SK-N-SH (cell line): ENCODE data around the gene EPHX1. TPM values are rescaled to one million over a fixed set of nuclear protein-coding genes. Genes with fewer than 3 reads are reported as not detected.

Source experiments
- CTCF ChIA-PET: fragments of 300-600, 350-600 bp; formaldehyde crosslinking; extraction: SDS; loops from one replicate; lab custom pipeline; 2021; lab: Yijun Ruan, JAX
- POLR2A ChIA-PET: fragments of 350-600 bp; sonication (Branson Sonifier 250); formaldehyde crosslinking; extraction: SDS; loops from one replicate; lab custom pipeline; 2020; ENCODE audit warnings: antibody characterized with exemption, inconsistent platforms; lab: Yijun Ruan, JAX
- DNase-seq: peaks from one replicate; pipeline ENCODE4 v3.0.0; 2012
- H2AFZ ChIP-seq: fragments of 200-600 bp; sonication (generic); 2 replicates; pipeline ENCODE4 v1.8.1; 2016; ENCODE audit warnings: antibody characterized with exemption, mild to moderate bottlenecking, low read depth
- H3F3A ChIP-seq: fragments of 200-600 bp; sonication (generic); replicated peaks from 2 replicates; pipeline ENCODE3; 2016; ENCODE audit warnings: antibody characterized with exemption, mild to moderate bottlenecking; ENCODE audit not compliant: insufficient read depth
- H3K27ac ChIP-seq, 2 experiments: fragments of 200-500 bp in 1 of 2; fragments of 200-600 bp in 1 of 2; sonication (Bioruptor generic) in 1 of 2; sonication (generic), shearing (Covaris generic) in 1 of 2; 2 replicates each; pipeline versions ENCODE4 v1.5.1 to v1.6.1; 2014 to 2016; ENCODE audit warnings: low read depth in 2 of 2, inconsistent platforms in 1 of 2, low read length in 1 of 2, mild to moderate bottlenecking in 1 of 2, mixed read lengths in 1 of 2
- H3K27me3 ChIP-seq: fragments of 200-600 bp; sonication (generic), shearing (Covaris generic); 2 replicates; pipeline ENCODE4 v1.6.1; 2016; ENCODE audit warnings: mixed run types; ENCODE audit not compliant: insufficient read depth
- H3K36me3 ChIP-seq, 2 experiments: fragments of 200-500 bp in 1 of 2; fragments of 200-600 bp in 1 of 2; sonication (Bioruptor generic) in 1 of 2; sonication (generic) in 1 of 2; replicated peaks in 1 of 2; 2 replicates each; pipeline versions ENCODE3 to v1.5.1; 2014 to 2016; ENCODE audit warnings: low read length in 1 of 2, mild to moderate bottlenecking in 1 of 2; ENCODE audit not compliant: insufficient read depth in 2 of 2, control insufficient read depth in 1 of 2
- H3K4me1 ChIP-seq, 2 experiments: fragments of 200-500 bp in 1 of 2; fragments of 200-600 bp in 1 of 2; sonication (Bioruptor generic) in 1 of 2; sonication (generic), shearing (Covaris generic) in 1 of 2; 2 replicates each; pipeline versions ENCODE4 v1.5.1 to v1.6.1; 2014 to 2016; ENCODE audit warnings: low read depth in 1 of 2, low read length in 1 of 2, mixed run types in 1 of 2; ENCODE audit not compliant: insufficient read depth in 2 of 2, control insufficient read depth in 1 of 2
- H3K4me2 ChIP-seq: fragments of 200-600 bp; sonication (generic), shearing (Covaris generic); 2 replicates; pipeline ENCODE4 v1.6.1; 2017; ENCODE audit warnings: mixed run types
- H3K4me3 ChIP-seq, 2 experiments: fragments of 200-500 bp in 1 of 2; fragments of 200-600 bp in 1 of 2; sonication (Bioruptor generic) in 1 of 2; sonication (generic), shearing (Covaris generic) in 1 of 2; 2 replicates each; pipeline versions ENCODE4 v1.5.1 to v1.8.1; 2014 to 2016; ENCODE audit warnings: low read depth in 2 of 2, inconsistent platforms in 1 of 2, low read length in 1 of 2, mild to moderate bottlenecking in 1 of 2, mixed read lengths in 1 of 2, moderate library complexity in 1 of 2
- H3K79me2 ChIP-seq: fragments of 200-600 bp; sonication (generic); 2 replicates; pipeline ENCODE4 v1.8.1; 2017; ENCODE audit warnings: mild to moderate bottlenecking; ENCODE audit not compliant: insufficient read depth
- H3K9ac ChIP-seq: fragments of 200-600 bp; sonication (generic); 2 replicates; pipeline ENCODE4 v1.6.1; 2017; ENCODE audit warnings: mixed run types
- H3K9me2 ChIP-seq: fragments of 200-600 bp; sonication (generic); 2 replicates; pipeline ENCODE4 v1.6.1; 2017; ENCODE audit warnings: mixed run types
- H3K9me3 ChIP-seq: fragments of 200-600 bp; sonication (generic); 2 replicates; pipeline ENCODE4 v1.6.1; 2017; ENCODE audit warnings: mixed run types, mild to moderate bottlenecking, moderate library complexity
- H4K20me1 ChIP-seq: fragments of 200-600 bp; sonication (generic); 2 replicates; pipeline ENCODE4 v1.6.1; 2017; ENCODE audit warnings: mild to moderate bottlenecking, mixed run types; ENCODE audit not compliant: insufficient read depth
- CHD2 ChIP-seq: fragments of 150-350 bp; IDR thresholded peaks from 2 replicates; pipeline ENCODE4 v1.6.1; 2018; ENCODE audit warnings: low read length; ENCODE audit not compliant: partially characterized antibody
- ELF1 ChIP-seq: IDR thresholded peaks from 2 replicates; pipeline ENCODE4 v1.4.0; 2012
- FOXM1 ChIP-seq: IDR thresholded peaks from 2 replicates; pipeline ENCODE4 v1.4.0; 2012; ENCODE audit warnings: low read depth, mild to moderate bottlenecking
- GABPA ChIP-seq: IDR thresholded peaks from 2 replicates; pipeline ENCODE4 v1.4.0; 2012; ENCODE audit warnings: low read depth, mild to moderate bottlenecking
- GATA2 ChIP-seq: sonication (generic); formaldehyde crosslinking; IDR thresholded peaks from 2 replicates; pipeline ENCODE4 v1.5.0; 2020; ENCODE audit warnings: mild to moderate bottlenecking, missing genetic modification reagents
- JUND ChIP-seq: IDR thresholded peaks from 2 replicates; pipeline ENCODE4 v1.4.0; 2012
- MEF2A ChIP-seq: IDR thresholded peaks from 2 replicates; pipeline ENCODE4 v1.4.0; 2012; ENCODE audit warnings: low read depth, borderline replicate concordance
- NRF1 ChIP-seq: IDR thresholded peaks from 2 replicates; pipeline ENCODE4 v1.6.1; 2012; ENCODE audit warnings: low read depth, mild to moderate bottlenecking, low read length
- POLR2AphosphoS5 ChIP-seq: IDR thresholded peaks from 2 replicates; pipeline ENCODE4 v1.6.1; 2012; ENCODE audit warnings: low read depth, low read length
- RAD21 ChIP-seq: IDR thresholded peaks from 2 replicates; pipeline ENCODE4 v1.6.1; 2012; ENCODE audit warnings: mild to moderate bottlenecking, low read length
- SMC3 ChIP-seq: IDR thresholded peaks from 2 replicates; pipeline ENCODE4 v1.6.1; 2012; ENCODE audit warnings: low read depth, low read length, improper control_type of control experiment
- TAF1 ChIP-seq: IDR thresholded peaks from 2 replicates; pipeline ENCODE4 v1.6.1; 2012; ENCODE audit warnings: low read depth, mild to moderate bottlenecking, low read length, moderate library complexity, borderline replicate concordance
- TCF12 ChIP-seq: IDR thresholded peaks from 2 replicates; pipeline ENCODE4 v1.4.0; 2012
- TEAD4 ChIP-seq: IDR thresholded peaks from 2 replicates; pipeline ENCODE4 v1.4.0; 2012; ENCODE audit warnings: mild to moderate bottlenecking, borderline replicate concordance; ENCODE audit not compliant: insufficient read depth
- YY1 ChIP-seq: IDR thresholded peaks from 2 replicates; pipeline ENCODE4 v1.4.0; 2012; ENCODE audit warnings: low read depth, mild to moderate bottlenecking
- whole genome bisulfite sequencing: methylation state at CpG from one replicate; pipeline ENCODE4 v1.1.6; 2017; ENCODE audit warnings: low lambda C conversion rate; 5-methylcytosine and 5-hydroxymethylcytosine counted together
- polyA plus RNA-seq, 3 experiments: library from polyadenylated mRNA; depleted of rRNA; stranded (reverse); fragments of >200 nt; gene quantifications; 2 replicates each; pipeline ENCODE4 v1.2.3, GENCODE V29; 2012
- TF ChIP-seq, protein P1 (sequence below): IDR thresholded peaks from 2 replicates; pipeline ENCODE4 v1.6.1; 2012; ENCODE audit warnings: mild to moderate bottlenecking, low read depth, low read length, moderate library complexity
- TF ChIP-seq, protein P2 (sequence below): IDR thresholded peaks from 2 replicates; pipeline ENCODE4; 2012
- TF ChIP-seq, protein P3 (sequence below): fragments of 200-600 bp; sonication (generic); IDR thresholded peaks from 2 replicates; pipeline ENCODE4 v1.6.1; 2017; ENCODE audit warnings: antibody characterized with exemption, mild to moderate bottlenecking, moderate library complexity

Gene EPHX1
- polyA plus RNA-seq, 1 of the 3 experiments (the other 2 are of a cell fraction): 45.7 TPM

DNA sequence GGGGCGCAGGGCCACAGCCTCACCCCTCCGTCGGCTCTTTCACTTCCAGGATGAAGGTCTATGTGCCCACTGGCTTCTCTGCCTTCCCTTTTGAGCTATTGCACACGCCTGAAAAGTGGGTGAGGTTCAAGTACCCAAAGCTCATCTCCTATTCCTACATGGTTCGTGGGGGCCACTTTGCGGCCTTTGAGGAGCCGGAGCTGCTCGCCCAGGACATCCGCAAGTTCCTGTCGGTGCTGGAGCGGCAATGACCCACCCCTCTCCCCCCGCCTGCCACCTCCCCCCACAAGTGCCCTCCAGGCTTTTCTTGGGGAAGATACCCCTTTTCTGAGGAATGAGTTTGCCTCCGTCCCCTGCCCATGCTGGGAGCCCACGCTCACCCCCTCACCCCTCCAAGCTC, 35.2 kb downstream of the EPHX1 start (continued):
- TF ChIP-seq, protein P1, sequence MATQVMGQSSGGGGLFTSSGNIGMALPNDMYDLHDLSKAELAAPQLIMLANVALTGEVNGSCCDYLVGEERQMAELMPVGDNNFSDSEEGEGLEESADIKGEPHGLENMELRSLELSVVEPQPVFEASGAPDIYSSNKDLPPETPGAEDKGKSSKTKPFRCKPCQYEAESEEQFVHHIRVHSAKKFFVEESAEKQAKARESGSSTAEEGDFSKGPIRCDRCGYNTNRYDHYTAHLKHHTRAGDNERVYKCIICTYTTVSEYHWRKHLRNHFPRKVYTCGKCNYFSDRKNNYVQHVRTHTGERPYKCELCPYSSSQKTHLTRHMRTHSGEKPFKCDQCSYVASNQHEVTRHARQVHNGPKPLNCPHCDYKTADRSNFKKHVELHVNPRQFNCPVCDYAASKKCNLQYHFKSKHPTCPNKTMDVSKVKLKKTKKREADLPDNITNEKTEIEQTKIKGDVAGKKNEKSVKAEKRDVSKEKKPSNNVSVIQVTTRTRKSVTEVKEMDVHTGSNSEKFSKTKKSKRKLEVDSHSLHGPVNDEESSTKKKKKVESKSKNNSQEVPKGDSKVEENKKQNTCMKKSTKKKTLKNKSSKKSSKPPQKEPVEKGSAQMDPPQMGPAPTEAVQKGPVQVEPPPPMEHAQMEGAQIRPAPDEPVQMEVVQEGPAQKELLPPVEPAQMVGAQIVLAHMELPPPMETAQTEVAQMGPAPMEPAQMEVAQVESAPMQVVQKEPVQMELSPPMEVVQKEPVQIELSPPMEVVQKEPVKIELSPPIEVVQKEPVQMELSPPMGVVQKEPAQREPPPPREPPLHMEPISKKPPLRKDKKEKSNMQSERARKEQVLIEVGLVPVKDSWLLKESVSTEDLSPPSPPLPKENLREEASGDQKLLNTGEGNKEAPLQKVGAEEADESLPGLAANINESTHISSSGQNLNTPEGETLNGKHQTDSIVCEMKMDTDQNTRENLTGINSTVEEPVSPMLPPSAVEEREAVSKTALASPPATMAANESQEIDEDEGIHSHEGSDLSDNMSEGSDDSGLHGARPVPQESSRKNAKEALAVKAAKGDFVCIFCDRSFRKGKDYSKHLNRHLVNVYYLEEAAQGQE: no peak
- TF ChIP-seq SMC3 (no peak), CHD2 (no peak), JUND (no peak), ELF1 (no peak)

DNA sequence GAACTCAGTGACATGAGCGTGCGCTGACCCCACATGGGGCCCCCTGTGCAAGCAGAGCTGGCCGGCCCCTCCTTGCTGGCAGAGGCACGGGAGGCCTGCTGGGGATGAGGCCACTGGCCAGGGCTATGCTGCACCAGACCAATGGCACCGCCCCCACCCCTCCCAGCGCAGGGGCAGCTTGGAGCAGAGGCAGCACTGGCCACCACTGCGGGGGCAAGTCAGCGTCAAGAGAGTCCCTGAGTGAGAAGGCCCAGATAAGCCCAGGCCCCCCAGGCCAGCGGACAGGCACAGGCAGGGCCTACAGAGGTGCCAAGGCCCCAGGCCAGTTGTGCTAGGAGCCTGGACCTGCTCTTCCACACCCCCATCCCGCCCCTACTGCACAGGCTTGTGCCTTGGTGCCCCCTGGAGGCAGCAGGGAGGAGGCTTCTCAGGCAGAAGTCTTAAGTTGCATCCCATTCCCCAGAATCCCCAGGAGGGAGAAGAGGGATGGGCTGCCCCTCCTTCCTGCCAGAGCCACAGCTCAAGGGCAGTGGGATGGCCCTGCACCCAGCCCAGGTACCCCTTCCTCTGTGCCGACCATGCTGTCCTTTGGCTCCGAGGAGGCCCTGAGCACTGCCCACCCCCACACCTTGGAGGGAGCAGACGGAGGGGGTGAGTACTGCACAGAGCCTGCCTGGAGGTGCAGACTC, 35.8 kb downstream of the EPHX1 start:
- ChIA-PET POLR2A (interaction anchor here (1.4 kb wide), 1 partner anchor 68 kb away, joined by 6 read pairs; the partner anchor contains the start of gene SRP9), CTCF (interaction anchor here (0.6 to 2.3 kb wide), 17 partner anchors 8 to 377 kb away, joined by 3 to 22 read pairs (median 3); partner anchors contain the start of gene SRP9)
- no peaks in the 10 kb centered on the region for H4K20me1 ChIP-seq
- peaks cover 0 to 27% of the 10 kb centered on the region in 2 experiments for H3K36me3 ChIP-seq
- no peaks in the 10 kb centered on the region for H3F3A ChIP-seq
- no peaks in the 10 kb centered on the region for H3K9me2 ChIP-seq
- no peaks in the 10 kb centered on the region for H3K79me2 ChIP-seq
- no peak overlapping the region for H2AFZ ChIP-seq
- H3K4me3 ChIP-seq: no peak overlapping the region; a peak in 1 of 4 replicates
- H3K27me3 ChIP-seq: no peaks in the 10 kb centered on the region
- no peak overlapping the region for H3K27ac ChIP-seq
- peak; percentile 85 for DNase-seq
- WGBS: 40% methylated on average over 1 of the region's 13 CpGs
- no peak overlapping the region for H3K9ac ChIP-seq
- H3K9me3 ChIP-seq: no peaks in the 10 kb centered on the region
- peaks cover 0 to 11% of the 10 kb centered on the region in 2 experiments; a peak in 1 of 4 replicates for H3K4me1 ChIP-seq
- H3K4me2 ChIP-seq: no peak overlapping the region
- TF ChIP-seq TCF12 (no peak), CHD2 (no peak), TAF1 (no peak), POLR2AphosphoS5 (no peak), MEF2A (no peak), YY1 (no peak), SMC3 (peak; percentile 87), GATA2 (CRISPR knock-in tag) (0 out of 2 replicates have a peak, but pooled peaks have one; percentile 13), JUND (no peak), RAD21 (peak; percentile 77), GABPA (no peak), TEAD4 (no peak), NRF1 (no peak), FOXM1 (no peak)
- TF ChIP-seq, protein P2, sequence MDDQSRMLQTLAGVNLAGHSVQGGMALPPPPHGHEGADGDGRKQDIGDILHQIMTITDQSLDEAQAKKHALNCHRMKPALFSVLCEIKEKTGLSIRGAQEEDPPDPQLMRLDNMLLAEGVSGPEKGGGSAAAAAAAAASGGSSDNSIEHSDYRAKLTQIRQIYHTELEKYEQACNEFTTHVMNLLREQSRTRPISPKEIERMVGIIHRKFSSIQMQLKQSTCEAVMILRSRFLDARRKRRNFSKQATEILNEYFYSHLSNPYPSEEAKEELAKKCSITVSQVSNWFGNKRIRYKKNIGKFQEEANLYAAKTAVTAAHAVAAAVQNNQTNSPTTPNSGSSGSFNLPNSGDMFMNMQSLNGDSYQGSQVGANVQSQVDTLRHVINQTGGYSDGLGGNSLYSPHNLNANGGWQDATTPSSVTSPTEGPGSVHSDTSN: no peak
- TF ChIP-seq, protein P3, sequence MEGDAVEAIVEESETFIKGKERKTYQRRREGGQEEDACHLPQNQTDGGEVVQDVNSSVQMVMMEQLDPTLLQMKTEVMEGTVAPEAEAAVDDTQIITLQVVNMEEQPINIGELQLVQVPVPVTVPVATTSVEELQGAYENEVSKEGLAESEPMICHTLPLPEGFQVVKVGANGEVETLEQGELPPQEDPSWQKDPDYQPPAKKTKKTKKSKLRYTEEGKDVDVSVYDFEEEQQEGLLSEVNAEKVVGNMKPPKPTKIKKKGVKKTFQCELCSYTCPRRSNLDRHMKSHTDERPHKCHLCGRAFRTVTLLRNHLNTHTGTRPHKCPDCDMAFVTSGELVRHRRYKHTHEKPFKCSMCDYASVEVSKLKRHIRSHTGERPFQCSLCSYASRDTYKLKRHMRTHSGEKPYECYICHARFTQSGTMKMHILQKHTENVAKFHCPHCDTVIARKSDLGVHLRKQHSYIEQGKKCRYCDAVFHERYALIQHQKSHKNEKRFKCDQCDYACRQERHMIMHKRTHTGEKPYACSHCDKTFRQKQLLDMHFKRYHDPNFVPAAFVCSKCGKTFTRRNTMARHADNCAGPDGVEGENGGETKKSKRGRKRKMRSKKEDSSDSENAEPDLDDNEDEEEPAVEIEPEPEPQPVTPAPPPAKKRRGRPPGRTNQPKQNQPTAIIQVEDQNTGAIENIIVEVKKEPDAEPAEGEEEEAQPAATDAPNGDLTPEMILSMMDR: peak; percentile 70
